Heart right ventricle (tissue), 16 donors: Measurements from ENCODE around the gene GRK5. TPM values are rescaled to one million over a fixed set of nuclear protein-coding genes. Genes with fewer than 3 reads are reported as not detected.

Source experiments
- ATAC-seq, 8 donors: fragments of 200-7000 bp; cut with Tn5 transposase; one replicate each; pipeline ENCODE4 v1.9.1; 2020; ENCODE audit warnings: mild to moderate bottlenecking in 8 of 8, moderate library complexity in 8 of 8, moderate number of reproducible peaks in 1 of 8
- DNase-seq, 2 donors: peaks; one replicate each; pipeline ENCODE4 v3.0.0-alpha.2; 2020
- H3K27ac ChIP-seq, 10 donors: fragments of 200-600 bp; sonication (generic) in 2 of 10; one replicate each; pipeline versions ENCODE4 v1.5.0 to v1.8.0; 2020 to 2022; ENCODE audit warnings: mild to moderate bottlenecking in 3 of 10
- H3K27me3 ChIP-seq, 7 donors: fragments of 200-600 bp; one replicate each; pipeline ENCODE4 v1.8.0; 2021 to 2022; ENCODE audit warnings: mild to moderate bottlenecking in 2 of 7
- H3K36me3 ChIP-seq, 9 donors: fragments of 200-600 bp; sonication (generic) in 1 of 9; one replicate each; pipeline versions ENCODE4 v1.5.0 to v1.8.0; 2020 to 2022; ENCODE audit warnings: mild to moderate bottlenecking in 2 of 9
- H3K4me1 ChIP-seq, 9 donors: fragments of 200-600 bp; sonication (generic) in 1 of 9; one replicate each; pipeline versions ENCODE4 v1.5.0 to v1.8.0; 2020 to 2022; ENCODE audit warnings: mild to moderate bottlenecking in 4 of 9
- H3K4me3 ChIP-seq, 10 donors: fragments of 200-600 bp; sonication (generic) in 2 of 10; one replicate each; pipeline versions ENCODE4 v1.5.0 to v1.8.0; 2020 to 2022; ENCODE audit warnings: mild to moderate bottlenecking in 7 of 10, moderate library complexity in 2 of 10
- H3K9me3 ChIP-seq, 11 donors: fragments of 200-600 bp in 10 of 11; sonication (generic) in 2 of 11; one replicate each; pipeline versions ENCODE4 v1.5.0 to v1.8.0; 2013 to 2022; ENCODE audit warnings: mild to moderate bottlenecking in 2 of 11, control low read depth in 1 of 11, moderate library complexity in 1 of 11
- WGBS, 2 donors: extraction: QIAGEN DNeasy Blood & Tissue Kit; methylation state at CpG; one replicate each; pipeline ENCODE4 v1.1.7; 2013; ENCODE audit warnings: inconsistent platforms in 1 of 2; 5-methylcytosine and 5-hydroxymethylcytosine counted together
- intact Hi-C, 10 donors: fragments of 100-400 bp; cut with DNase I; formaldehyde crosslinking; loops; one replicate each; pipeline versions ENCODE4 v1.11.1 to v1.14.2; 2022
- polyA plus RNA-seq, 2 donors: library from polyadenylated mRNA; stranded (reverse); fragments of 200-250 nt; gene quantifications; one replicate each; pipeline ENCODE4 v1.2.3, GENCODE V29; 2013
- total RNA-seq, 10 donors: library from RNA; stranded (reverse); fragmentation: NEBNext Ultra II Directional in 3 of 10; extraction: Animal tissue kit (Norgen Biotek cat#: 25700) in 3 of 10; gene quantifications; one replicate each; pipeline versions ENCODE4 v1.2.1 to v1.2.4, GENCODE V29; 2021 to 2023
- TF ChIP-seq, protein P1 (sequence below), 9 donors: fragments of 200-600 bp; sonication (generic) in 2 of 9; IDR thresholded peaks; one replicate each; pipeline versions ENCODE4 v1.5.0 to v1.8.0; 2021 to 2022; ENCODE audit warnings: antibody characterized with exemption in 9 of 9, mild to moderate bottlenecking in 5 of 9, moderate library complexity in 1 of 9
- donor health status: Arrhythmogenic right ventricular cardiomyopathy.
- donor health status: ischemic (EF 13 %, LVEDD 7.1; RV severe dilation, severe dysfunction).
- donor health status: healthy with polysubstance abuse.
- donor health status: DM: no; HTN: yes; CAD: no.
- donor health status: DM: no; HTN: no; CAD: no.
- donor health status: ischemic (EF 25% LVEDD 6.9; RV normal size, moderate dysfunction).
- donor health status: ischemic (EF 25% LVEDD 5.7; RV mildly dilated, moderate dysfunction).
- donor health status: healthy.
- donor health status: DM: yes; HTN: yes; CAD: no.
- donor health status: Ischemic cardiomyopathy.
- donor health status: ischemic (EF 35%, LVEDD 5.7; RV mildly dilated, moderate dysfunction).
- donor health status: nonischemic (EF 11% LVEDD 7.7; RV severe dilation, severe dysfunction).
- donor health status: DM: yes; HTN: yes; CAD: no.
- donor health status: PGD.
- donor health status: ischemic (EF 29% LVEDD 5.4; RV normal size, mild dysfunction).
- donor health status: nonischemic (EF 23%, LVEDD 6.1; RV moderate dilation, normal function).

The GRK5 gene
- total and polyA plus RNA-seq, 12 donors = 11.8 to 80.5 (median 26.6) TPM

- Histone ChIP-seq H3K27ac (peak overlapping the region; percentile 84 to 100 (median 98)), H3K27me3 (no peaks in the 10 kb centered on the region), H3K4me1 (peaks cover 5 to 68% (median 58%) of the 10 kb centered on the region in 9 donors), H3K4me3 (peak overlapping the region; percentile 72 to 99 (median 95)), H3K9me3 (no peaks in the 10 kb centered on the region), H3K36me3 (peaks cover 0 to 15% (median 0%) of the 10 kb centered on the region in 9 donors)
- peak in 7 of 8 donors; percentile 4 to 63 (median 23) for ATAC-seq
- TF ChIP-seq, protein P1, sequence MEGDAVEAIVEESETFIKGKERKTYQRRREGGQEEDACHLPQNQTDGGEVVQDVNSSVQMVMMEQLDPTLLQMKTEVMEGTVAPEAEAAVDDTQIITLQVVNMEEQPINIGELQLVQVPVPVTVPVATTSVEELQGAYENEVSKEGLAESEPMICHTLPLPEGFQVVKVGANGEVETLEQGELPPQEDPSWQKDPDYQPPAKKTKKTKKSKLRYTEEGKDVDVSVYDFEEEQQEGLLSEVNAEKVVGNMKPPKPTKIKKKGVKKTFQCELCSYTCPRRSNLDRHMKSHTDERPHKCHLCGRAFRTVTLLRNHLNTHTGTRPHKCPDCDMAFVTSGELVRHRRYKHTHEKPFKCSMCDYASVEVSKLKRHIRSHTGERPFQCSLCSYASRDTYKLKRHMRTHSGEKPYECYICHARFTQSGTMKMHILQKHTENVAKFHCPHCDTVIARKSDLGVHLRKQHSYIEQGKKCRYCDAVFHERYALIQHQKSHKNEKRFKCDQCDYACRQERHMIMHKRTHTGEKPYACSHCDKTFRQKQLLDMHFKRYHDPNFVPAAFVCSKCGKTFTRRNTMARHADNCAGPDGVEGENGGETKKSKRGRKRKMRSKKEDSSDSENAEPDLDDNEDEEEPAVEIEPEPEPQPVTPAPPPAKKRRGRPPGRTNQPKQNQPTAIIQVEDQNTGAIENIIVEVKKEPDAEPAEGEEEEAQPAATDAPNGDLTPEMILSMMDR (IDR thresholded peaks at IDR 0.05) = no peak
- intact Hi-C loops = loop anchor here (2.0 to 10.0 kb wide), 10 partner anchors 44 to 237 kb away; no protein-coding TSS in a partner anchor
- WGBS, 2 donors = 0 to 1% methylated on average over 58 to 62 of the region's 62 CpGs
- peak; percentile 51 to 70 for DNase-seq
Measured at GRCh38 chr10:119207713-119208552, 562 bp downstream of the GRK5 start.

- DNase-seq = no peak
- Histone ChIP-seq H3K27me3 (no peaks in the 10 kb centered on the region), H3K4me1 (peaks cover 6 to 68% (median 62%) of the 10 kb centered on the region in 9 donors), H3K27ac (peak overlapping the region; percentile 84 to 100 (median 98)), H3K36me3 (peaks cover 0 to 21% (median 0%) of the 10 kb centered on the region in 9 donors), H3K9me3 (no peaks in the 10 kb centered on the region), H3K4me3 (peak overlapping the region; percentile 72 to 99 (median 95))
- intact Hi-C loops = loop anchor here in 7 of 10 donors (2.0 to 10.0 kb wide), 7 partner anchors 44 to 236 kb away; no protein-coding TSS in a partner anchor
- no peak for ATAC-seq
- WGBS, 2 donors = 1 to 5% methylated on average over 3 of the region's 3 CpGs
- TF ChIP-seq, protein P1 (IDR thresholded peaks at IDR 0.05) = no peak
Measured at GRCh38 chr10:119208553-119208940, 1.2 kb downstream of the GRK5 start.

DNA sequence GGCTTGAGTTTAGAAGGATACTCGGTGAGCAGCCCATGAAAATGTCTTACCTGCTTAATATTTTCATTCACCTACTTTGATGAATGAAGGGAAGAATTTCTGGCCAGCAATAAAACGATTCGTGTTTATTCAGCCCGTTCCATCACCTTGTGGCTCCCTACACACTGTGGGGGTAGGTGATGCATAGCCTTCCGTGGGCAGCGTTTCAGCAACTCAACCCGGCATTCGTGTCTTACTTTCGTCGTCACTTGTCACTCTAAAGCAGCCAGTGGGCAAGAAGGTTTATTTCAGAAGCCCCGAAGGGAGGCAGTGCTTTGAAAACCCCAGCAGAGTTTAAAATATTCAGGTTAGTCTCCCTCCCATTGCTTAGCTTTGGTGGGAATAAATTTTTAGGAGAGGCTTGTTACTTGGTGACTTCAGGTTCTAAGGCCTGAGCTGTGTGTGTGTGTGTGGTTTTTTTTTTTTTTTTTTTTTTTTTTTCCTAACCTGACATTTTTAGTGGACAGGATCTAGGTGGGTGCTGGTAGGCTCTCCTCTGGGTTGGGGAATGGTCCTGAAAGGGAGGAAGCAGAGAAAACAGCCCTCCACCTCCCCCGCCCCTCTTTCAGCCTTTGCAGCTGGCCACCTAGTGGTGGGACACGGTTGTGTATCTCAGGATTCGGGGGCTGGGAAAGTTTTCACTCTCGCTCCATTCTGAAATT is 1.8 kb downstream of the GRK5 start:
- Histone ChIP-seq H3K27ac (peak overlapping the region; percentile 84 to 100 (median 98)), H3K4me3 (peak overlapping the region; percentile 72 to 99 (median 95)), H3K27me3 (no peaks in the 10 kb centered on the region), H3K36me3 (peaks cover 0 to 21% (median 0%) of the 10 kb centered on the region in 9 donors), H3K9me3 (no peaks in the 10 kb centered on the region), H3K4me1 (peaks cover 6 to 74% (median 67%) of the 10 kb centered on the region in 9 donors)
- DNase-seq = peak; percentile 61 to 84
- intact Hi-C loops = loop anchor here in 7 of 10 donors (2.0 to 10.0 kb wide), 7 partner anchors 43 to 236 kb away; no protein-coding TSS in a partner anchor
- ATAC-seq = peak in 4 of 8 donors; percentile 25 to 50 (median 26)
- TF ChIP-seq, protein P1 (IDR thresholded peaks at IDR 0.05) = peak; percentile 71 to 82 (median 77)
- WGBS, 2 donors = 2 to 4% methylated on average over 15 of the region's 15 CpGs
